Neural crest cell (in vitro differentiated cells): Measurements from ENCODE around the gene GPC6. TPM values are rescaled to one million over a fixed set of nuclear protein-coding genes. Genes with fewer than 3 reads are reported as not detected.

Experiments used
- DNase-seq: peaks from one replicate; pipeline ENCODE4 v3.0.0; 2021; ENCODE audit warnings: low read depth, mixed read lengths, low spot score
- H3K27ac Mint-ChIP-seq: one replicate; pipeline ENCODE4 v1.8.0; 2021; ENCODE audit warnings: mild to moderate bottlenecking, mixed read lengths; ENCODE audit not compliant: unreplicated experiment
- H3K27me3 Mint-ChIP-seq: 2 replicates; pipeline ENCODE4 v1.8.0; 2021; ENCODE audit warnings: low read depth, mild to moderate bottlenecking, mixed read lengths
- H3K36me3 Mint-ChIP-seq: 2 replicates; pipeline ENCODE4 v1.8.0; 2021; ENCODE audit warnings: low read depth, mild to moderate bottlenecking, mixed read lengths
- H3K4me1 Mint-ChIP-seq: 2 replicates; pipeline ENCODE4 v1.8.0; 2021; ENCODE audit warnings: mixed read lengths
- H3K4me3 Mint-ChIP-seq: one replicate; pipeline ENCODE4 v1.8.0; 2021; ENCODE audit warnings: mild to moderate bottlenecking, mixed read lengths
- H3K9me3 Mint-ChIP-seq: 2 replicates; pipeline ENCODE4 v1.8.0; 2021; ENCODE audit warnings: mixed read lengths
- CTCF ChIP-seq: fragments of 200-600 bp; sonication (generic); conservative IDR thresholded peaks from 2 replicates; pipeline ENCODE4 v1.5.0; 2021; ENCODE audit warnings: antibody characterized with exemption, mild to moderate bottlenecking
- total RNA-seq: library from RNA; stranded (reverse); gene quantifications from 2 replicates; pipeline ENCODE4 v1.2.1, GENCODE V29; 2021

The GPC6 gene
- total RNA-seq, 1 donor from 2014 or later = 13.4 TPM

DNA sequence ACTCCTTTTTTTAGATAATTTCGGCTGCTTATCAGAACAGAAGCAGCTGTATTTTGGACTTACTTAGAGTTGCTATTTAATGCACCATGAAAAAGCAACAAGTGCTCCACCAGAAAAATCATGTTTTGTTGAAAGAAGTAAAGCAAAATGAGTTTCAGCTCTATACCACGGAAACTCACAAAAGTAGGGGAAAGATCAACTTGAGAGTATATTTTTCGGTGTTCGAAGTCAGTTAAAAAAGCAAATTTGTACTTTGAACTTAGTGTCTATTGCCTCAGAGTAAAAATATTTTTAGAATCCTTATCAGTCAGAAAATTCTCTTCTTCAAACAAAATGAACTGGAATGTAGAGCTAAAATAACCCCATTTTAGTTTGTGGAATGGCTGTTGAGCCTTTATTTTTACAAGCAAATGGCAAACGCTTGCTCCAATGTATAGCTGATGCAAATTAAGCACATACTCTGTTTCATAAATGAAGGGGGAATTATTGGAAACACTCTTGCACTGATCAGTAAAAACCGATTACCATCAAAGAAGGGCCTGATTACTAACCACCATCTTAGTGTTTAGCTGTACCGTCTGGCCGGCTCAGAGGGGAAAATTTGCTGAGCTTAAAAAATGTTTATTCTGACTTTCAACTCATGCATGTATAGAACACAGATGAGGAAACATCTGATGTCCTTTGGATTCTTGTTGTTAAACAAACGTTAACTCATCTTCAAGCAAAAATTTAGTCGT is 540.7 kb downstream of the GPC6 start:
- Mint-ChIP-seq H3K4me3 (no peak overlapping the region), H3K9me3 (peaks cover 3% of the 10 kb centered on the region), H3K27ac (no peak overlapping the region), H3K36me3 (no peaks in the 10 kb centered on the region), H3K4me1 (peaks cover 9% of the 10 kb centered on the region), H3K27me3 (no peaks in the 10 kb centered on the region)
- no peak for TF ChIP-seq CTCF
- DNase-seq = no peak

DNA sequence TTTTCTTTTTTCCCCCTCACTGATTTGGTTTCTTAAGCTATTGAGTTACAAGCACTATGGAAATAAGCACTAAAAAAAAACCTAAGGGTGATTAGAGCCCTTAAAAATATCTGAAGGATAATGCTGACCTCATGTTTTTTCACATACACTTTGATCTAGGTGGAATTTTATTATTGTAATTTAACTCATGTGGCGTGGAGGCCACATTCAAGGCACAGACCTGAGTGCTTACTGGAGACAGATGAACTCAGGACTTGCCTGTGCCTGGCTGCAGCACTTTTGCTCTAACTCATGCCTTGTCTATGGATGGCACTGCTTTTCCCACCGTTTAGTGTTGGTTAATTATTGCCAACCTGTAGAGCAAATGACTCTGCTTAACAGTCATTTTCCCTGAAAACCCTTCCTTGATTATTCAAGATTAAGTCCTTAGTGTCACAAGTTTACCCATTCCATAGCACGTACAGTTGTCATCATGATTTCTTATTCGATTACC is 541.4 kb downstream of the GPC6 start:
- Mint-ChIP-seq H3K27ac (peak overlapping the region; percentile 19), H3K27me3 (no peaks in the 10 kb centered on the region), H3K9me3 (peaks cover 3% of the 10 kb centered on the region), H3K4me3 (no peak overlapping the region), H3K4me1 (peaks cover 9% of the 10 kb centered on the region), H3K36me3 (no peaks in the 10 kb centered on the region)
- no peak for TF ChIP-seq CTCF
- no peak for DNase-seq

DNA sequence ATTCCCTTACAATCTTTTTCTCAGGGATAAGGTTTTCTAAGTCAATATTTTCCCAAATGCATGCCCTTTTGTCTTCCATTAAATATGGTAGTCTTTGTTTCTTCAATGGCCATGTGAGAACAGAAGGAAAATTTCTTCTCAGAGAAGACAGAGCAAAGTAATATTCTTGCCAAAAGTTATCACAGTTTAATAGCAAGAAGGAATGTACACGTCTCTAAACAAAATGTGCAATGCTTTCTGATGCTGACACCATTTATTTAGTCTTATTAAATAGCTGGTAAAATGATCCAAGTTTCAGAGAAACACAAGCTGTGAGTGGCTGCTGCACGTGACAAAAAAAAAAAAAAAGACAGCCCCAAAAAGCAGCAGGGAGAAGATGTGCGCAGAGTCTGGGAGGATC is 542.5 kb downstream of the GPC6 start:
- H3K27ac Mint-ChIP-seq = no peak overlapping the region
- no peak for TF ChIP-seq CTCF
- DNase-seq = no peak
- peaks cover 9% of the 10 kb centered on the region for H3K4me1 Mint-ChIP-seq
- H3K27me3 Mint-ChIP-seq = no peaks in the 10 kb centered on the region
- H3K36me3 Mint-ChIP-seq = no peaks in the 10 kb centered on the region
- no peak overlapping the region for H3K4me3 Mint-ChIP-seq
- no peaks in the 10 kb centered on the region for H3K9me3 Mint-ChIP-seq

- Mint-ChIP-seq H3K4me1 (peaks cover 9% of the 10 kb centered on the region), H3K4me3 (no peak overlapping the region), H3K27me3 (no peaks in the 10 kb centered on the region), H3K9me3 (no peaks in the 10 kb centered on the region), H3K36me3 (no peaks in the 10 kb centered on the region), H3K27ac (no peak overlapping the region)
- TF ChIP-seq CTCF = no peak
- DNase-seq = no peak
Measured at GRCh38 chr13:93769607-93770006, 543.0 kb downstream of the GPC6 start.

- TF ChIP-seq CTCF = no peak
- no peak for DNase-seq
- peak overlapping the region; percentile 48 for H3K27ac Mint-ChIP-seq
- no peaks in the 10 kb centered on the region for H3K27me3 Mint-ChIP-seq
- peaks cover 9% of the 10 kb centered on the region for H3K4me1 Mint-ChIP-seq
- no peaks in the 10 kb centered on the region for H3K9me3 Mint-ChIP-seq
- H3K4me3 Mint-ChIP-seq = no peak overlapping the region
- no peaks in the 10 kb centered on the region for H3K36me3 Mint-ChIP-seq
Measured at GRCh38 chr13:93771227-93771626, 544.6 kb downstream of the GPC6 start.
